Activated T-cell treated with anti-CD3 and anti-CD28 coated beads, Interleukin-2, amount 50 U/mL, for 24 hours (primary cell): ENCODE measurements around the gene COPE.

Source experiments
- DNase-seq: peaks from one replicate; pipeline ENCODE4 v3.0.0-alpha.2; 2020
- H3K27ac Mint-ChIP-seq: 2 replicates; pipeline ENCODE4 v1.8.0; 2020; ENCODE audit warnings: mild to moderate bottlenecking, mixed read lengths
- H3K27me3 Mint-ChIP-seq: 2 replicates; pipeline ENCODE4 v1.8.0; 2020; ENCODE audit warnings: mixed read lengths
- H3K36me3 Mint-ChIP-seq: 2 replicates; pipeline ENCODE4 v1.8.0; 2020; ENCODE audit warnings: low read depth, mixed read lengths
- H3K4me1 Mint-ChIP-seq: 2 replicates; pipeline ENCODE4 v1.8.0; 2020; ENCODE audit warnings: low read depth, mixed read lengths
- H3K4me3 Mint-ChIP-seq: 2 replicates; pipeline ENCODE4 v1.8.0; 2020; ENCODE audit warnings: mild to moderate bottlenecking, moderate library complexity, mixed read lengths
- H3K9me3 Mint-ChIP-seq: 2 replicates; pipeline ENCODE4 v1.8.0; 2020; ENCODE audit warnings: mixed read lengths

COPE gene

DNA sequence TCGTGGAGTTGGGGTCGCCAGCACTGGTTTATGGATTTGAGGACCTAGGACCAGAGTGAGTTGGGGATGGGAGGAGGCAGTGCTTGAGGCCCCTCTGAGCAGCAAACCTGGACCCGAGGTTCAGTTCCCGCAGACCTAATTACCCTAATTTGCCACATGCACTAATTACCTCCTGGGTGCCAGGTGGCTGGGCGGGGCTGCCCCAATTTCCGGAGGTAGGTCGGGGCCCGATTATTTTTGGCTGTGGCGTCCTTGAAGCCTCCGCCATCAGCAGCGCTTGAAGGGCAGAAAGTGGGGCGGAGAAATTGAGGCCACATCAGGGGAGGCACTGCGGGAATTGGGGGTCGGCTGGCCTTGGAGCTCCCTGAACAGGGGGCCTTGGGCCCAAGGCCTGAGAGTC, 27.7 kb upstream of the COPE start:
- no peaks in the 10 kb centered on the region for H3K9me3 Mint-ChIP-seq
- H3K4me3 Mint-ChIP-seq, result no peak overlapping the region
- no peak for DNase-seq
- H3K27ac Mint-ChIP-seq, result no peak overlapping the region
- no peaks in the 10 kb centered on the region for H3K4me1 Mint-ChIP-seq
- no peaks in the 10 kb centered on the region for H3K36me3 Mint-ChIP-seq
- peaks cover 13% of the 10 kb centered on the region for H3K27me3 Mint-ChIP-seq

DNA sequence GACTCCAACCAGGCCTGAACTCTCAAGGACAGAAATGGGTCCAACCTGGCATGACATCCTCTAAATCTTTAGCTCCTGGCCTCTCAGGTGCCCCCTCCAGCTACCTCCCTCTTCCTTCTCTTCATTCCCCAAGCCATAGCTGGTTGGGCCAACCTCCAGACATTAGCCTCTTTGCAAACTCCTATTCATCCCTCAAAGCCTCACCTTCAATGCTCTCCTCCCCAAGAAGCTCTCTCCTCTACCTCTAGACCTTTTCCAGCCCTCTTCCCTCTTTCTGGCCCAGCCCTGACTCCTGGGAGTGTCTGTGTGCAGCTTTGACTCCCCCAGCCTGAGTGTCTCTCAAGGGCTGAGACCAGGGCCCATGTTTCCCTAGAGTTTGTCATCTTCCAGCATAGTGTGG, 27.1 kb upstream of the COPE start:
- no peak for DNase-seq
- no peak overlapping the region for H3K4me3 Mint-ChIP-seq
- H3K27me3 Mint-ChIP-seq, result peaks cover 15% of the 10 kb centered on the region
- H3K36me3 Mint-ChIP-seq, result no peaks in the 10 kb centered on the region
- no peaks in the 10 kb centered on the region for H3K9me3 Mint-ChIP-seq
- H3K27ac Mint-ChIP-seq, result no peak overlapping the region
- no peaks in the 10 kb centered on the region for H3K4me1 Mint-ChIP-seq

DNA sequence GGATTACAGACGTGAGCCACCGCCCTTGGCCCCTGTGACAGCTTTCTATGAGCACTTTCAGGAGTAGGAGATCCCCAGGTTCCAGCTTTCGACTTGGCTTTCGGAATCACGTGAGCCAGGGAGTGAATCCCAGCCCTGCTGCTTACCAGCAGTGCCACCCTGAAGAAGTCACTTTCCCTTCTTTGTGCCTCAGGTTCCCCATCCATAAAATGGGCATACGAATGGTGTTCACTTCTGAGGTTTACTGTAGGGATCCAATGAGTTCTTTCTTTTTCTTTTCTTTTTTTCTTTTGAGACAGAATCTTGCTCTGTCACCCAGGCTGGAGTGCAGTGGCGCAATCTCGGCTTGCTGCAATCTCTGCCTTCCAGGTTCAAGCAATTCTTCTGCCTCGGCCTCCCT, 26.1 kb upstream of the COPE start:
- peaks cover 19% of the 10 kb centered on the region for H3K27me3 Mint-ChIP-seq
- H3K4me3 Mint-ChIP-seq, result no peak overlapping the region
- no peaks in the 10 kb centered on the region for H3K9me3 Mint-ChIP-seq
- peaks cover 4% of the 10 kb centered on the region for H3K4me1 Mint-ChIP-seq
- no peaks in the 10 kb centered on the region for H3K36me3 Mint-ChIP-seq
- no peak for DNase-seq
- H3K27ac Mint-ChIP-seq, result no peak overlapping the region

DNA sequence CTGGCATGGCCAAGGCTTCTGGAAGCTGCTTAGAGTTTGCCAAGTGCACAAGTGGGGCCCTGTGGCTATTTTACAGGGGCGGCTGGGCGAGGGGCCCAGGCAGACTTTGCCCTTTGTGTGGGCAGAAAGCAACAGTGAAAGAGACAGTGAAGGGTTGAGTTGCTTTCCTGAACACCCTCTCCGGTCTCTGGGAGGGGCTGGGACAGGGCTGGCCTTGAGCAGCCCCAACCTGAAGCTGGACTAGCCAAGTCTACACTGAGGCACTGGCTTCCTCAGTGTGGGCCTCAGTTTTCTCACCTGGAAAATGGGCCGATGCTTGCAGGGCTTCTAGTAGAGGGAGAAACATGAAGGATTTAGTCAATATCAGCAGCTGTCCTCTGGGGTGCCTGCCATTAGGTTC, 24.3 kb upstream of the COPE start:
- Mint-ChIP-seq H3K27me3 (peaks cover 33% of the 10 kb centered on the region), H3K4me3 (no peak overlapping the region), H3K9me3 (no peaks in the 10 kb centered on the region), H3K4me1 (peaks cover 7% of the 10 kb centered on the region), H3K36me3 (no peaks in the 10 kb centered on the region), H3K27ac (no peak overlapping the region)
- DNase-seq, result no peak

DNA sequence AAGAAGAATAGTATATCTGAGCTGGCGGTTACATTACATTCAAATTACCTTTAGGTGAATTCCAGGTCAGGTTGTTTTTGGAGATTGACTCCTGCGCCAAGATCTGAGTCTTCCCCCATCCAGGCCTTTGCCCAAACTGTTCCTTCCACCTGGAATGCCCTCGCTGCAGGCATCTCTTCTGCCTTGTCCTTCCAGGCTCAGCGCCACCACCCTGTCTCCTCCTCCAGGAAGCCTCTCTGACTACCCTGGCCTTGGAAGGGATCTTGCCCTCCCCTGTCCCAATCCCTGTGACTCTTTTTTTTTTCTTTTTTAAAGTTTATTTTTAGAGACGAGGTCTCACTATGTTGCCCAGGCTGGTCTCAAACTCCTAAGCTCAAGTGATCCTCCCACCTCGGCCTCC, 23.5 kb upstream of the COPE start:
- Mint-ChIP-seq H3K4me1 (peaks cover 7% of the 10 kb centered on the region), H3K36me3 (no peaks in the 10 kb centered on the region), H3K27me3 (peaks cover 33% of the 10 kb centered on the region), H3K9me3 (no peaks in the 10 kb centered on the region), H3K4me3 (no peak overlapping the region), H3K27ac (no peak overlapping the region)
- DNase-seq, result no peak

DNA sequence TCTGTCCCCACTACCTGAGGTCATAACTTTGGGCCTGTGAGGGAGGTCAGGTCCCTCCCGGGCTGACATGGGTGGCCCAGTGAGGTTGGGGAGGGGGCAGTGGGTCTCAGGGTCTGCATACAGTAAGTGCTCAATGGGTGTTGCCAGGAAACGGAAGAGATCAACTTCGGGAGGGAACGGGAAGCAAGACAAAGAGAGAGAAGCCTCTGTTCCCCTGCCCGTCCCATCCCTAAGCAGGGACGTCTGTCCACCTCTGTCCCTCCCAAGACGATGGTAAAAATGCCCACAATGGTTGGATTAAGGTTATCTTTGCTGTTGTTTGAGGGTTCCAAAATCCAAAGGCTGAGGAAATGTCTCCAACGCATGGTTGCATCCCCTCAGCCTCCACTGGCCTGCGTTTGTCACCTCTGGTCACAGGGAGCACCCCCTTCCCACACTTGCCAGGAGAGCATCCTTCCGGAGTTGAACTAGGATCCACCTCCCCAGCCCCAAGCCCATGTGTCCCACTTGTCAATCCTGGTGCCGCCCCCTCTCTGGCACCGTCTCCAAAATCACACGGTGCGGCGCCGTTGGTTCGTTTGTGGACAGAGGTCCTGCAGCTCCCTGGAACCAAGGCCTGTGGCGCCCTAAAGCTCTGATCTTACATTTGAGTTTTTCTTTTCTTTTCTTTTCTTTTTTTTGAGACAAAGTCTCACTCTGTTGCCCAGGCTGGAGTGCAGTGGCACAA, 22.6 kb upstream of the COPE start:
- no peak overlapping the region for H3K4me3 Mint-ChIP-seq
- DNase-seq, result no peak
- no peak overlapping the region for H3K27ac Mint-ChIP-seq
- H3K9me3 Mint-ChIP-seq, result no peaks in the 10 kb centered on the region
- H3K4me1 Mint-ChIP-seq, result peaks cover 7% of the 10 kb centered on the region
- no peaks in the 10 kb centered on the region for H3K36me3 Mint-ChIP-seq
- H3K27me3 Mint-ChIP-seq, result peaks cover 33% of the 10 kb centered on the region

DNA sequence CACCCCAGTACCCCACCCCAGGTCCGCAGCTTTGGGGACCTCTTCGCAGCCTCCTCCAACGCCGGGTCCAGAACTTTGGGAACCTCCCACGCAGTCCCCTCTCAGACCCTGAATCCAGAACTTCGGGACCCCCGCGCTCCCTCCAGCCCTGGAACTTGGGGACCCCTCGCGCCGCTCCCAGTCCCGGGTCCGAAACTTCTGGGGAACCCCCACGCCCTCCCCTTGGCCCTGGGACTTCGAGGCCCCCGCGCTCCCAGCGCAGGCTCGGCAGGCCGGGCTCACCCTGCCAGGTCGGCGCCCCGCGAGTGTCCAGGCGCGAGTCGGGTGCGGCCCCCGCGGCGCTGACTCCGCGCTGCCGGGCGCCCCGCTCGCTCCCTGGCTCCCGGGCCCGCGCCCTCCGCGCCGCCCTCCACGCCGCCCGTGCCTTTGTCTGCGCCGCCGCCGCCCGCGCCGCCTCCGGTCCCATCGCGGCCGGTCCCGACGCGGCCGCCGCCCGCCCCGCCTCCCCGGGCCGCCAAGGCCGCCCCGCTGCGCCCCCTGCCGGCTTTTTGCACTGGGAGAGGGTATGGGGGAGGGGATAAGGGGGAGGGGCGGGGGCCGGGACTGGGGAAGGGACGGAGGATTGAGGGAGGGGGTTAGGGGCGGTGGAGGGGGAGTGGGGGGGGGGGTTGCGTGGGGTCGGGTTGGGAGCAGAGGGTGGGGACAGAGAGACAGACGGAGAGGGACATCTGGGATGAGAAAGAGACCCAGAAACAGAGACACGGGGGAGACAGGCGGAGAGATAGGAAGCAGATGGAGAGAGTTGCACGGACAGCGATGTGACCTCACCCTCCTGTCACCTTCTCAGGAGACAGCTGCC, 21.8 kb upstream of the COPE start, which contains the start of gene HOMER3:
Gene HOMER3 (minus strand): TSS at position 449 of the 859 bp plus-strand sequence. CDS start 2,235 bp downstream, outside the sequence.
- Mint-ChIP-seq H3K9me3 (no peaks in the 10 kb centered on the region), H3K4me1 (peaks cover 7% of the 10 kb centered on the region), H3K27ac (no peak within 1 kb of the TSS), H3K36me3 (no peaks in the 10 kb centered on the region), H3K4me3 (peak within 1 kb of the TSS; percentile 66), H3K27me3 (peaks cover 33% of the 10 kb centered on the region)
- peak; percentile 86 for DNase-seq

DNA sequence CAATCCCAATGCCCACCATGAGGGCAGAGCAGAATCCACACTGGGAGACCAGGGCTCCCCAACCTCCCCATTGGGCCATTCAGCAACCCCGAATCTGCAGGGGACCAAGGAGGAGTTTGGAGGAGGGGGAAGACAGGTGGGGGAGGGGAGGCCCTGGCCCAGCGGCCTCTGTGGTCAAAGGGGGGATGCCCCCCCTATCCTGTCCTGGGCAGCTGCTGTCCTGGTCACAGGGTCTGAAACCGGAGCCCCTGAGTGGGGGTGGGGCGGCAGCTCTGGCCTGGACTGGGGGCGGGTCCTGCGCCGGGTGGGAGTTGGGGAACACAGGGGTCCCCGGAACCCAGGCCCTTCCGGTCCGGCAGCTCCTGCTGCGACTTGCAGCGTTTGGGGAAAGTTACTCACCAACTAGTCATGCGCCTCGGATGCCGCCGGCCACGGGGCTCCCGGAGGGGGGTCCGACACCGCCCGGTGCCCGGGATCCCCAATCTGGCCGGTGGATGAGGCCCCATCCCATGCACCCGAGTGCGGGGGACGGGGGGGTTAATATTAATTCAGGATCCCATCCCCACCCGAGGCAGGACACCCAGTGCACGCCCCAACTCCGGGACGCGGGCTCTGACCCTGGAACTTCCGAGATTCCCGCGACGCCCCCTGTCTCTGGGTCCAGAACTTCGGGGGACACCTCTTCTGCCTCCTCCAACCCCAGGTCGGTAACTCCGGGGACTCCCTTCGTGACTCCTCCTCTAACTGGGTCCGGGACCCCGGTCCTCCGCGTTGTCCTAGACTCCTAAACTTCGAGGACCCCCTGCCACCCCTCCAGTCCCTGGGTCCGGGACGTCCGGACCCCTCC, 21.0 kb upstream of the COPE start:
- Mint-ChIP-seq H3K36me3 (no peaks in the 10 kb centered on the region), H3K27ac (no peak overlapping the region), H3K9me3 (no peaks in the 10 kb centered on the region), H3K4me1 (peaks cover 7% of the 10 kb centered on the region), H3K4me3 (peak overlapping the region; percentile 66), H3K27me3 (peaks cover 33% of the 10 kb centered on the region)
- no peak for DNase-seq

DNA sequence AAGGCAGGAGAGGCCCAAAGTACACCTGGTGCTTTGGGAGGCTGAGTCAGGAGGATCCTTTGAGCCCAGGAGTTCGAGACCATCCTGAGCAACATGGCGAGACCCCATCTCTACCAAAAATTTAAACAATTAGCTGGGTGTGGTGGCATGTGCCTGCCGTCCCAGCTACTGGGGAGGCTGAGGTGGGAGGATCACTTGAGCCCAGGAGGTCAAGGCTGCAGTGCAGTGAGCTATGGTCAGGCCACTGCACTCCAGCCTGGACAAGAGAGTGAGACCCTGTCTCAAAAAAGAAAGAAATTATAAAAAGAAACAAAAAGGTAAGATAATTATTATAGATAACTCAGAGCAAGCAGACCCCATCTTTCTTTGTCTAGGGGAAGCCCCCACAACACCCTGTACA, 20.0 kb upstream of the COPE start:
- Mint-ChIP-seq H3K9me3 (no peaks in the 10 kb centered on the region), H3K36me3 (no peaks in the 10 kb centered on the region), H3K27me3 (peaks cover 35% of the 10 kb centered on the region), H3K4me3 (no peak overlapping the region), H3K4me1 (peaks cover 7% of the 10 kb centered on the region), H3K27ac (no peak overlapping the region)
- no peak for DNase-seq

DNA sequence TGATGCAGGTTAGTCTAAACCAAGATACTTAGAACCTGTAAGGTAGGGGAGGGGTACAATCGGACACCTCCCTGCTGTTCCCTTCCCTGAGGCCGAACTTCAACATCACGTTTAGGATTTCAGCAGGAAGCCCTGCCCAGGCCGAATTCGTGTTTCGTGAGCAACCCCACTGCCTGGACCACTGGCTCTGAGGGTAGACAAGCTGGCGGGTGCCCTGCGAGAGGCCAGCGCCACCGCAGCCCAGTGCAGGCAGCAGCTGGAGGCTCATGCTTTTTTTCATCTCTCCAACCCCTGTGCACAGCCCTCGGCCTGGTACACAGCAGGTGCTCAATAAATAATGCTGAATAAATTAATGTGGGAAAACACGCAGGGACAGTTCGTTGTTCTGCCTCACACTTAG, 14.1 kb upstream of the COPE start:
- H3K36me3 Mint-ChIP-seq, result peaks cover 11% of the 10 kb centered on the region
- H3K27ac Mint-ChIP-seq, result no peak overlapping the region
- H3K4me3 Mint-ChIP-seq, result no peak overlapping the region
- no peaks in the 10 kb centered on the region for H3K9me3 Mint-ChIP-seq
- no peak for DNase-seq
- peaks cover 16% of the 10 kb centered on the region for H3K27me3 Mint-ChIP-seq
- peaks cover 10% of the 10 kb centered on the region for H3K4me1 Mint-ChIP-seq

DNA sequence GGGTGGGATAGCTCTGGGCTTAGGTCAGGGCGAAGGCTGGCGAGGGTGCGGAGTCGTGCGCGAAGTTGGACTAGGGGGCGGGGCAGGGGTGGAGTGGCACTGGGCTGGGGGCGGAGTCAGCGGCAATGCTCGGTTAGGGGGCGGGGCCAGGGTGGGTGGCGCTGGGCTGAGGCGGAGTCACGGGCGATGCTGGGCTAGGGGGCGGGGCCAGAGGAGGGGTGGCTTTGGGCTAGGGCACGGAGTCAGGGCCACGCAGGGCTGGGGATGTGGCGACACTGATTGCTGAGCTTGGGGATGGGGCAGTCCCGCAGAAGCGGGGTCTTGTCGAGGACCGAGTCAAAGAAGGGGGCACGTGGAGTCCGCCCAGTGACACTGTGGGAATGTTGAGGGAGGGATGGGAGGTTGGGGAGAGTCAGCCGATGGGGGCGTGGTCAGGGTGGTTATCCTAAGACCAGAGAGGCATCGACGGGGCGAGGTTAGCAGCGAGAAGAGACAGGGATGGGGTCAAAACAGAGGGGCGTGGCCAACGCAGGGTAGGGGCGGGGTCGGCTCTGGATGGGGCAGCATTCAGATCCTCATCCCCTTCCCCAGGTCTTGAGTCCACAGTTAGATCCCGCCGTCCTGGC, 13.1 kb upstream of the COPE start:
- H3K27me3 Mint-ChIP-seq, result peaks cover 16% of the 10 kb centered on the region
- H3K27ac Mint-ChIP-seq, result peak overlapping the region; percentile 82
- peak overlapping the region; percentile 73 for H3K4me3 Mint-ChIP-seq
- H3K4me1 Mint-ChIP-seq, result peaks cover 10% of the 10 kb centered on the region
- H3K36me3 Mint-ChIP-seq, result peaks cover 21% of the 10 kb centered on the region
- peak; percentile 85 for DNase-seq
- H3K9me3 Mint-ChIP-seq, result no peaks in the 10 kb centered on the region

DNA sequence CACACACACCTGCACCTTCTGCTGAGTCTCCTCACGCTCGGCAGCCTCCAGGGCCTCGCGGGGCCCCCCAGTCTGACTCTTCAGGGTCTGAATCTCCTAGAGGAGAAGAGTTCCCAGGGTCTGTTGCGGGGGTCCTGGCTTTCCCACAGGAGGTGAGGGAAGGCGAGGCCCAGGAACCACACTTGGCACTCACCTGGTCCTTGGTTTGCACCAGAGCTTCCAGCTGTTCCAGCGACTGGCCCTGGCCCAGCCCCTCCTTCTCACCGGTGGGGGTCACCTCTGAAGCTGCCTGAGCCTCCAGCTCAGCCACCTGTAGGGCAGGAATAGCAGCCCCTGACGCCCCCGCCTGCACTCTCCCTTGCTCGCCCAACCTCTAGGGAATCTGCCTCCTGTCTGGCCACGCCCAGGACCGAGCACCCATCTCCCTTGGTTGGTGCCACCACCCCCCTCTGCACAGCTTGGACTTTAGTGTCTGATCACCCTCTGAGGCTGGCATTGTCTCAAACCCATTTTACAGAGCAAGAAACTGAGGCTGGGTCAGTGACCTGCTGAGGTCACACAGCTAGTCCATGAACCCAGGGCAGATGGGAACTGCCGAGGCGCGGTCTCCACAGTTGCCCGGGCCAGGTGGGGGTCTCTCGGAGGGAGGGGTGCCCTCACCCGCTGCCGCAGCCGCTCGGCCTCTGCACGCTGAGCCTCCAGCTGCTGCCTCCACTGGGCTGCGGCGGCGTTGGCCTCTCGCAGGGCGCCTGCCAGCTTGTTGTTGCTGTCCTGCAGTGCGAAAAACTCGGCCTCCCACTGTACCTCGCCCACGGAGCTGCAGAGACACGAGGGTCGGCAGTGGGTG, 12.4 kb upstream of the COPE start:
- Mint-ChIP-seq H3K27ac (no peak overlapping the region), H3K4me3 (no peak overlapping the region), H3K36me3 (peaks cover 29% of the 10 kb centered on the region), H3K9me3 (no peaks in the 10 kb centered on the region), H3K27me3 (peaks cover 16% of the 10 kb centered on the region), H3K4me1 (peaks cover 10% of the 10 kb centered on the region)
- no peak for DNase-seq

DNA sequence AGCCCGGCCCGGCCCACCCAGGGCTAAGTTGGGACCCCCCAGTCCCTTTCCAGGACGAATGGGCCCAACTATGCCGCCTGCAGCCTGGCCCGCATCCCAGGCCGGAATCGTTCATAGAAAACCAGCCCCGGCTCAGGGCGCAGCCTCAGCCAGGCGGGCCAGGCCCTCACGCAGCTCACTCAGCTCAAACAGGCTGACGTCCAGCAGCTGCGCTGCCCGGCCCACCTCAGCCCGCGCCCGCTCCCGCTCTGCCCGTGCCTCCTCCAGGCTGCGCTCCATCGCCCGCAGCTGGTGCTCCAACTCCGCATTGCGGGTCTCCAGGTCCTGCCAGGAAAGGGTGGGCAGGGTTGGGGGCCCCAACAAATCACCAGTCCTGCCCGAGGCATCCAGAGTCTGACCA, 10.1 kb upstream of the COPE start:
- DNase-seq, result no peak
- Mint-ChIP-seq H3K36me3 (peaks cover 49% of the 10 kb centered on the region), H3K27me3 (peaks cover 15% of the 10 kb centered on the region), H3K9me3 (no peaks in the 10 kb centered on the region), H3K4me3 (no peak overlapping the region), H3K27ac (no peak overlapping the region), H3K4me1 (peaks cover 10% of the 10 kb centered on the region)
